ENCODE data around the gene AUTS2. TPM values are rescaled to one million over a fixed set of nuclear protein-coding genes. Genes with fewer than 3 reads are reported as not detected.

Gene AUTS2
- total and polyA plus RNA-seq, 2 of the 8 experiments (the other 6 are each of a cell fraction or from before 2014, with no cell fraction given), result 25.9 to 101 TPM

GRCh38 chr7:70640266-70640833 is 1042.1 kb downstream of the AUTS2 start:
- FAIRE-seq (no peak), DNase-seq (ENCODE audit: low read depth in 1 of 2, low spot score in 2 of 2) (no peak)
- Histone ChIP-seq H2AK5ac (ENCODE audit: low read depth, low read length) (no peak overlapping the region), H4K8ac (ENCODE audit: extremely low read depth, insufficient read depth, low read length) (no peak overlapping the region), H3K36me3 (ENCODE audit: control insufficient read depth in 2 of 4, insufficient read depth in 4 of 4, low read length in 3 of 4) (no peaks in the 10 kb centered on the region), H3K79me1 (ENCODE audit: low read depth, low read length) (no peaks in the 10 kb centered on the region), H2BK20ac (ENCODE audit: low read length) (no peak overlapping the region), H3K4me3 (ENCODE audit: extremely low read depth in 1 of 4, insufficient read depth in 2 of 4, low read depth in 3 of 4, low read length in 4 of 4) (no peak overlapping the region), H2BK5ac (ENCODE audit: low read depth, low read length) (no peak overlapping the region), H4K20me1 (replicated peaks in 1 of 2; ENCODE audit: control insufficient read depth in 1 of 2, insufficient read depth in 2 of 2, low read length in 2 of 2) (no peaks in the 10 kb centered on the region), H3K4me2 (ENCODE audit: insufficient read depth in 1 of 2, low read depth in 2 of 2, low read length in 2 of 2) (no peak overlapping the region), H2BK15ac (ENCODE audit: low read length) (no peak overlapping the region), H3K27me3 (replicated peaks in 1 of 4; ENCODE audit: control insufficient read depth in 3 of 4, extremely low read depth in 1 of 4, insufficient read depth in 3 of 4, low read length in 3 of 4) (no peaks in the 10 kb centered on the region), H3K23me2 (ENCODE audit: low read depth, low read length) (no peaks in the 10 kb centered on the region), H2BK12ac (ENCODE audit: low read depth, low read length) (no peak overlapping the region), H3K9me3 (ENCODE audit: insufficient read depth in 2 of 2, low read depth in 1 of 2, low read length in 1 of 2) (no peaks in the 10 kb centered on the region; a peak in 3 of 4 replicates), H3K14ac (ENCODE audit: insufficient read length) (no peak overlapping the region), H3K4me1 (replicated peaks in 1 of 4; ENCODE audit: control insufficient read depth in 3 of 4, insufficient read depth in 4 of 4, low read length in 3 of 4) (peaks cover 0 to 8% (median 2%) of the 10 kb centered on the region in 4 experiments; a peak in 4 of 7 replicates), H2BK120ac (replicated peaks; ENCODE audit: low read depth, low read length) (no peak overlapping the region), H3K27ac (ENCODE audit: low read depth, low read length) (no peak overlapping the region), H3K56ac (replicated peaks; ENCODE audit: insufficient read length, low read depth, low read length) (no peak overlapping the region), H3K18ac (ENCODE audit: extremely low read depth, low read length) (no peak overlapping the region), H3K4ac (replicated peaks; ENCODE audit: insufficient read length, low read depth, low read length) (no peak overlapping the region), H4K91ac (replicated peaks; ENCODE audit: insufficient read length, low read length) (no peak overlapping the region), H3K23ac (ENCODE audit: insufficient read length) (no peak overlapping the region), H2AFZ (ENCODE audit: low read length) (no peak overlapping the region), H4K5ac (ENCODE audit: insufficient read length, low read depth, low read length) (no peak overlapping the region), H3K79me2 (ENCODE audit: control insufficient read depth in 1 of 2, insufficient read depth in 2 of 2, low read length in 2 of 2) (no peaks in the 10 kb centered on the region), H3K9ac (replicated peaks in 1 of 4; ENCODE audit: extremely low read depth in 1 of 4, low read depth in 3 of 4, low read length in 3 of 4) (no peak overlapping the region)
- POLR2A ChIA-PET (ENCODE audit: partially characterized antibody), result interaction anchor here (1.2 kb wide), 1 partner anchor 54 kb away, joined by 3 read pairs; no protein-coding TSS in a partner anchor
- CTCF ChIA-PET (ENCODE audit: partially characterized antibody), result no interaction called here
- no peak for TF ChIP-seq SP1 (IDR thresholded peaks at IDR 0.05; ENCODE audit: low read depth, low read length)
- TF ChIP-seq SAP30 (IDR thresholded peaks at IDR 0.05; ENCODE audit: insufficient read depth, insufficient replicate concordance, low read length), result no peak
- TF ChIP-seq ASH2L (IDR thresholded peaks at IDR 0.05; ENCODE audit: low read length), result no peak
- 93% methylated on average over 5 of the region's 5 CpGs; no CpG with 5 or more reads in 1 of the 2 experiments for WGBS, 2 experiments (ENCODE audit: extremely low coverage in 1 of 2, insufficient coverage in 1 of 2, insufficient read length in 1 of 2, insufficient replicate concordance in 2 of 2, low coverage in 1 of 2, low lambda C conversion rate in 2 of 2, missing lambda C conversion rate in 1 of 2)
